Measurements from ENCODE around the gene CCS.

CCS gene

GRCh38 chr11:66562275-66562674, 30.7 kb upstream of the CCS start:
- no peak for TF ChIP-seq CTCF (IDR thresholded peaks at IDR 0.05; ENCODE audit: insufficient read depth, low read depth, low read length, missing control alignments)

GRCh38 chr11:66562907-66563583, 29.9 kb upstream of the CCS start:
- no peak for DNase-seq (ENCODE audit: low read depth)
- TF ChIP-seq CTCF (IDR thresholded peaks at IDR 0.05; ENCODE audit: insufficient read depth, low read depth, low read length, missing control alignments) = no peak
- H3K4me3 ChIP-seq (ENCODE audit: low read depth, low read length) = no peak overlapping the region

More at GRCh38 chr11:66562275-66562674, 30.7 kb upstream of the CCS start:
- H3K4me3 ChIP-seq (ENCODE audit: low read depth, low read length) = no peak overlapping the region
- DNase-seq (ENCODE audit: low read depth) = no peak

GRCh38 chr11:66563832-66564231, 29.2 kb upstream of the CCS start:
- no peak for DNase-seq (ENCODE audit: low read depth)
- no peak overlapping the region for H3K4me3 ChIP-seq (ENCODE audit: low read depth, low read length)
- no peak for TF ChIP-seq CTCF (IDR thresholded peaks at IDR 0.05; ENCODE audit: insufficient read depth, low read depth, low read length, missing control alignments)

- TF ChIP-seq CTCF (IDR thresholded peaks at IDR 0.05; ENCODE audit: insufficient read depth, low read depth, low read length, missing control alignments) = no peak
- DNase-seq (ENCODE audit: low read depth) = no peak
- no peak overlapping the region for H3K4me3 ChIP-seq (ENCODE audit: low read depth, low read length)
These were observed 28.4 kb upstream of the CCS start for GRCh38 chr11:66564538-66564937.

GRCh38 chr11:66564984-66565383, 28.0 kb upstream of the CCS start:
- no peak overlapping the region for H3K4me3 ChIP-seq (ENCODE audit: low read depth, low read length)
- no peak for DNase-seq (ENCODE audit: low read depth)
- no peak for TF ChIP-seq CTCF (IDR thresholded peaks at IDR 0.05; ENCODE audit: insufficient read depth, low read depth, low read length, missing control alignments)

- H3K4me3 ChIP-seq (ENCODE audit: low read depth, low read length) = no peak overlapping the region
- no peak for TF ChIP-seq CTCF (IDR thresholded peaks at IDR 0.05; ENCODE audit: insufficient read depth, low read depth, low read length, missing control alignments)
- DNase-seq (ENCODE audit: low read depth) = no peak
These were observed 26.8 kb upstream of the CCS start for GRCh38 chr11:66566221-66566620.

- no peak for DNase-seq (ENCODE audit: low read depth)
- TF ChIP-seq CTCF (IDR thresholded peaks at IDR 0.05; ENCODE audit: insufficient read depth, low read depth, low read length, missing control alignments) = no peak
- no peak overlapping the region for H3K4me3 ChIP-seq (ENCODE audit: low read depth, low read length)
These were observed 25.2 kb upstream of the CCS start for GRCh38 chr11:66567787-66568123.

All from GM12865 (cell line).